GM12878 (cell line): ENCODE measurements around the gene MORN4. TPM values are rescaled to one million over a fixed set of nuclear protein-coding genes. Genes with fewer than 3 reads are reported as not detected.

ENCODE experiments used
- CBFB ChIP-seq: IDR thresholded peaks from 2 replicates; pipeline ENCODE4 v1.6.1; 2016; ENCODE audit warnings: antibody characterized with exemption, low read depth
- CBX5 ChIP-seq: sonication (generic); IDR thresholded peaks from 2 replicates; pipeline ENCODE4 v1.6.1; 2016; ENCODE audit warnings: low read depth, moderate library complexity, mild to moderate bottlenecking, inconsistent platforms
- CREM ChIP-seq: IDR thresholded peaks from 2 replicates; pipeline ENCODE4 v1.6.1; 2014; ENCODE audit warnings: antibody characterized with exemption, low read depth
- E2F4 ChIP-seq: IDR thresholded peaks from 2 replicates; pipeline ENCODE4 v1.6.1; 2012; ENCODE audit warnings: low read depth, low read length, improper control_type of control experiment
- ETV6 ChIP-seq, 2 experiments: fragments of 450-650 bp in 1 of 2; IDR thresholded peaks in 1 of 2; conservative IDR thresholded peaks in 1 of 2; 2 replicates each; pipeline ENCODE4 v1.6.1; 2014; ENCODE audit warnings: antibody characterized with exemption in 1 of 2, borderline replicate concordance in 1 of 2, low read depth in 1 of 2, mild to moderate bottlenecking in 1 of 2, moderate library complexity in 1 of 2
- EZH2 ChIP-seq: IDR thresholded peaks from 2 replicates; pipeline ENCODE4 v1.6.1; 2012; ENCODE audit warnings: low read depth, mild to moderate bottlenecking, control low read depth, inconsistent platforms, low read length, borderline replicate concordance; ENCODE audit not compliant: control insufficient read depth
- IKZF1 ChIP-seq: fragments of 450-650 bp; conservative IDR thresholded peaks from 2 replicates; pipeline ENCODE4 v1.6.1; 2017; ENCODE audit warnings: antibody characterized with exemption, mild to moderate bottlenecking
- KAT2A ChIP-seq: conservative IDR thresholded peaks from 2 replicates; pipeline ENCODE4 v1.6.1; 2011; ENCODE audit warnings: low read depth, low read length; ENCODE audit not compliant: control insufficient read depth
- MEF2B ChIP-seq: fragments of 450-650 bp; IDR thresholded peaks from 2 replicates; pipeline ENCODE4 v1.6.1; 2018; ENCODE audit warnings: mild to moderate bottlenecking, moderate library complexity; ENCODE audit not compliant: partially characterized antibody, poor library complexity, severe bottlenecking
- MTA2 ChIP-seq: fragments of 450-650 bp; IDR thresholded peaks from 2 replicates; pipeline ENCODE4 v1.6.1; 2016; ENCODE audit warnings: low read depth, mild to moderate bottlenecking, moderate library complexity
- MXI1 ChIP-seq: fragments of 150-350 bp; IDR thresholded peaks from 2 replicates; pipeline ENCODE4 v1.6.1; 2011; ENCODE audit warnings: low read depth, mild to moderate bottlenecking, inconsistent platforms, low read length, improper control_type of control experiment
- NRF1 ChIP-seq: conservative IDR thresholded peaks from 2 replicates; pipeline ENCODE4 v1.6.1; 2011; ENCODE audit warnings: mild to moderate bottlenecking, low read depth, low read length, improper control_type of control experiment
- POU2F2 ChIP-seq: IDR thresholded peaks from 3 replicates; pipeline ENCODE4 v1.6.1; 2011; ENCODE audit warnings: low read depth, mild to moderate bottlenecking, low read length, borderline replicate concordance
- RBBP5 ChIP-seq: fragments of 200-600 bp; sonication (generic); conservative IDR thresholded peaks from 2 replicates; pipeline ENCODE4 v1.6.1; 2016
- SUZ12 ChIP-seq: fragments of 200-600 bp; sonication (generic); IDR thresholded peaks from one replicate; pipeline ENCODE4 v1.6.1; 2018; ENCODE audit warnings: antibody characterized with exemption, mild to moderate bottlenecking; ENCODE audit not compliant: unreplicated experiment
- TCF7 ChIP-seq: IDR thresholded peaks from 2 replicates; pipeline ENCODE4 v1.6.1; 2014; ENCODE audit warnings: antibody characterized with exemption, borderline replicate concordance
- YBX1 ChIP-seq: fragments of 450-650 bp; IDR thresholded peaks from 2 replicates; pipeline ENCODE4 v1.6.1; 2016; ENCODE audit warnings: antibody characterized with exemption
- ZBED1 ChIP-seq: IDR thresholded peaks from 2 replicates; pipeline ENCODE4 v1.6.1; 2016; ENCODE audit warnings: borderline replicate concordance
- ZBTB40 ChIP-seq: fragments of 450-650 bp; IDR thresholded peaks from 2 replicates; pipeline ENCODE4 v1.6.1; 2016; ENCODE audit warnings: mild to moderate bottlenecking, moderate library complexity, borderline replicate concordance
- polyA plus RNA-seq, 11 experiments: library from polyadenylated mRNA; depleted of rRNA in 4 of 11; unstranded in 6 of 11; stranded (reverse) in 5 of 11; fragments of >200 nt; fragmentation: Nextera tagmentation in 4 of 11; fragmentation: Illumina TruSeq in 1 of 11; extraction: Ambion mirVana in 4 of 11; extraction: Trizol in 1 of 11; gene quantifications; 1 replicate in 1 of 11; 2 replicates in 10 of 11; pipeline versions ENCODE4 v1.2.1 to v1.2.3, GENCODE V29; 2011 to 2016; ENCODE audit warnings: inconsistent platforms in 2 of 11, missing spikeins in 2 of 11, low read depth in 1 of 11
- total RNA-seq, 4 experiments: library from RNA; depleted of rRNA in 3 of 4; stranded (reverse); fragments of >200 nt in 3 of 4; fragmentation: Illumina TruSeq in 1 of 4; extraction: Trizol in 1 of 4; gene quantifications; 2 replicates each; pipeline versions ENCODE4 v1.2.1 to v1.2.3, GENCODE V29; 2013 to 2021
- TF ChIP-seq, protein P1 (sequence below): fragments of 450-650 bp; conservative IDR thresholded peaks from 2 replicates; pipeline ENCODE4 v1.6.1; 2017; ENCODE audit warnings: mild to moderate bottlenecking, moderate library complexity
- TF ChIP-seq, protein P2 (sequence below): IDR thresholded peaks from 2 replicates; pipeline ENCODE4 v1.6.1; 2011; ENCODE audit warnings: low read depth, mild to moderate bottlenecking, low read length, moderate library complexity, borderline replicate concordance; ENCODE audit errors: extremely low read depth
- TF ChIP-seq, protein P3 (sequence below): fragments of 450-650 bp; IDR thresholded peaks from 2 replicates; pipeline ENCODE4 v1.6.1; 2014; ENCODE audit warnings: mild to moderate bottlenecking

MORN4 gene
- total and polyA plus RNA-seq, 10 of the 15 experiments (the other 5 are each of a cell fraction or from before 2014, with no cell fraction given) = 1.3 to 5.5 (median 2.6) TPM

DNA sequence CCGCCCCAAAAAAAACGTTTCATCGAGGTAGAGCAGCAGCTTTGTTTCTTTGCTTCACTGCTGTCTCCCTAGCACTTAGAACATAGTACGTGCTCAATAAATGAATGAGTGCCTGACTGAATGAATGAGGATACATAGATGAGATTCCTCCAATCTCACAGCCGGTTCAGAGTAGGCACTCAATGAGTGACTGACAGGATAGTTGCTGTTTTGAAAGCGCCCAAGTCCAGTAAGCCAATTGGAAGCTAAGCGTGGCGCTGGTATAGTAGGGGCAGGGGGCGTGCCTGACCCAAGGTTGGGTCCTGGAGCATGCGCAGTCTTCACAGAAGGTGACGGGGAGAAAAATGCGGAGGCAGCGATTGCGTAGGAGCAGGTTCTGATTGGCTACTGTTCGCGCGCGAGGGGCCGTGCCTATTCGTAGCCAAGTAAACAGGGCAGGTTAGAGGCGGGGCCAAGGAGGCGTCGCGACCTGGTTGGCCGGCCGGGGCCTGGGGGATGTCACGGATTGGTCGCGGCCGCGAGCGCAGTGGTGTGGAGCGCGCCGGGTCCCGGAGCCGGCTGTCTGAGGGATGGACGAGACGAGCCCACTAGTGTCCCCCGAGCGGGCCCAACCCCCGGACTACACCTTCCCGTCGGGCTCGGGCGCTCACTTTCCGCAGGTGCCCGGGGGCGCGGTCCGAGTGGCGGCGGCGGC lies 7.0 kb upstream of the MORN4 start, which contains the start of gene PI4K2A (continued):
- TF ChIP-seq MEF2B = no peak
- TF ChIP-seq, protein P1, sequence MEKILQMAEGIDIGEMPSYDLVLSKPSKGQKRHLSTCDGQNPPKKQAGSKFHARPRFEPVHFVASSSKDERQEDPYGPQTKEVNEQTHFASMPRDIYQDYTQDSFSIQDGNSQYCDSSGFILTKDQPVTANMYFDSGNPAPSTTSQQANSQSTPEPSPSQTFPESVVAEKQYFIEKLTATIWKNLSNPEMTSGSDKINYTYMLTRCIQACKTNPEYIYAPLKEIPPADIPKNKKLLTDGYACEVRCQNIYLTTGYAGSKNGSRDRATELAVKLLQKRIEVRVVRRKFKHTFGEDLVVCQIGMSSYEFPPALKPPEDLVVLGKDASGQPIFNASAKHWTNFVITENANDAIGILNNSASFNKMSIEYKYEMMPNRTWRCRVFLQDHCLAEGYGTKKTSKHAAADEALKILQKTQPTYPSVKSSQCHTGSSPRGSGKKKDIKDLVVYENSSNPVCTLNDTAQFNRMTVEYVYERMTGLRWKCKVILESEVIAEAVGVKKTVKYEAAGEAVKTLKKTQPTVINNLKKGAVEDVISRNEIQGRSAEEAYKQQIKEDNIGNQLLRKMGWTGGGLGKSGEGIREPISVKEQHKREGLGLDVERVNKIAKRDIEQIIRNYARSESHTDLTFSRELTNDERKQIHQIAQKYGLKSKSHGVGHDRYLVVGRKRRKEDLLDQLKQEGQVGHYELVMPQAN = no peak
- TF ChIP-seq, protein P2, sequence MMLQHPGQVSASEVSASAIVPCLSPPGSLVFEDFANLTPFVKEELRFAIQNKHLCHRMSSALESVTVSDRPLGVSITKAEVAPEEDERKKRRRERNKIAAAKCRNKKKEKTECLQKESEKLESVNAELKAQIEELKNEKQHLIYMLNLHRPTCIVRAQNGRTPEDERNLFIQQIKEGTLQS = no peak
- no peak for TF ChIP-seq YBX1
- no peak for TF ChIP-seq IKZF1
- no peak for TF ChIP-seq TCF7
- no peak for TF ChIP-seq RBBP5
- TF ChIP-seq ZBED1 = no peak
- TF ChIP-seq KAT2A = no peak
- TF ChIP-seq ZBTB40 = no peak
- TF ChIP-seq MTA2 = no peak
- TF ChIP-seq SUZ12 = no peak
- TF ChIP-seq POU2F2 = 0 out of 3 replicates have a peak, but pooled peaks have one; percentile 7
- peak; percentile 73 for TF ChIP-seq NRF1
- TF ChIP-seq CREM = peak; percentile 60; the same call in 1 of the 2 replicates
- no peak for TF ChIP-seq CBFB
- no peak for TF ChIP-seq MXI1
- TF ChIP-seq E2F4 = peak; percentile 61
- TF ChIP-seq EZH2 = no peak
- no peak for TF ChIP-seq CBX5
- TF ChIP-seq, protein P3, sequence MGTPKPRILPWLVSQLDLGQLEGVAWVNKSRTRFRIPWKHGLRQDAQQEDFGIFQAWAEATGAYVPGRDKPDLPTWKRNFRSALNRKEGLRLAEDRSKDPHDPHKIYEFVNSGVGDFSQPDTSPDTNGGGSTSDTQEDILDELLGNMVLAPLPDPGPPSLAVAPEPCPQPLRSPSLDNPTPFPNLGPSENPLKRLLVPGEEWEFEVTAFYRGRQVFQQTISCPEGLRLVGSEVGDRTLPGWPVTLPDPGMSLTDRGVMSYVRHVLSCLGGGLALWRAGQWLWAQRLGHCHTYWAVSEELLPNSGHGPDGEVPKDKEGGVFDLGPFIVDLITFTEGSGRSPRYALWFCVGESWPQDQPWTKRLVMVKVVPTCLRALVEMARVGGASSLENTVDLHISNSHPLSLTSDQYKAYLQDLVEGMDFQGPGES = peak; percentile 76
- TF ChIP-seq ETV6 (conservative IDR thresholded peaks at IDR 0.05 in 1 of 2, IDR thresholded peaks at IDR 0.05 in 1 of 2; ENCODE audit: borderline replicate concordance in 1 of 2, low read depth in 1 of 2) = no peak
